ENCODE data around the gene SLC39A7.
"Not testable (repeated sequence)": the region's sequence is repeated elsewhere in the genome, so short reads cannot be mapped to it uniquely, and the experiment has no call there.

The SLC39A7 gene

DNA sequence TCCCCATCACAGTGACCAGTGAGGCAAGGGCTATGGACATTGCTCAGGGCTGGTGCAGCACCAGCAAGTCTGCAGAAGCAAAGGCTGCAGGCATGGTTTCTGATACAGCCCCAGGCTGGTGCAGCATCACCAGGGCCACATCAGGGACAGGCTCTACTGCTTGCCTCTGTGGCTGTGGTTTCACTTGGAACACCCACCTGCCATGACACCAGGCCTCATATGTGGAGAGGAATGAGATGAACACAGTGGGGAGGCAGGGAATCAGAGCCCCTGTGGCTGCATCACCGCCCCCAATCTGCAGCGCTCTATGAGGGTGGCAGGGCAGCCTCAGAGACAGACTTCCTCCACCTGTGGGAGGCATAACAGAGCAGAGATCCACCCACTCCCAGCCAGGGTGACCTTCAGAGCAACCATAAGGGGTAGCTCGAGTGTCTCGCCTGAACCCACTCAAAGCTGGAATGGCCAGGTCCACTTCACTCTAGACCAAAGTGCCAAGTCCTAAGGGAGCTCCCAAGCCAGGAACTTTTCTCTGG is 15.5 kb downstream of the SLC39A7 start:
- POLR2A ChIA-PET: no interaction called here

DNA sequence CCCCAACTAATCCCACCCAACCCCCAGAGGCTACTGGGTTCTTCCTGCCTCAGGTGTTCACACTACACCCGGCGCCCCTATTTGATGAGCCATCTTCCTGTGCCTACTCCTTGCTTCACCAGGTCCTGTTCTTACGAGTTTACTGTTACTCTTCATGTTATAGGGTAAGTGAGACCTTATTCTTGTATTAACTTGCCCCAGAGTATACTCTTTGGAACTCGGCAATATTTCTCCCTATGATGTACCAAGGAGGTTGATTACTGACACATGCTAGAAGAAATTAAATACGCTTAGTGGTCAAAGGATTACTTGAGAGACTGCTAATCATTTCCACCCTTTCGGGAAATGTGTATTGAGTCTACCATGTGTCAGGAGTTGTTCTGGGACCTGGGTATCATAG is 16.6 kb downstream of the SLC39A7 start:
- H3K4me3 ChIP-seq (ENCODE audit: low read depth, low read length): no peak overlapping the region
- DNase-seq (ENCODE audit: low read depth, low spot score): no peak
- TF ChIP-seq, protein P1, sequence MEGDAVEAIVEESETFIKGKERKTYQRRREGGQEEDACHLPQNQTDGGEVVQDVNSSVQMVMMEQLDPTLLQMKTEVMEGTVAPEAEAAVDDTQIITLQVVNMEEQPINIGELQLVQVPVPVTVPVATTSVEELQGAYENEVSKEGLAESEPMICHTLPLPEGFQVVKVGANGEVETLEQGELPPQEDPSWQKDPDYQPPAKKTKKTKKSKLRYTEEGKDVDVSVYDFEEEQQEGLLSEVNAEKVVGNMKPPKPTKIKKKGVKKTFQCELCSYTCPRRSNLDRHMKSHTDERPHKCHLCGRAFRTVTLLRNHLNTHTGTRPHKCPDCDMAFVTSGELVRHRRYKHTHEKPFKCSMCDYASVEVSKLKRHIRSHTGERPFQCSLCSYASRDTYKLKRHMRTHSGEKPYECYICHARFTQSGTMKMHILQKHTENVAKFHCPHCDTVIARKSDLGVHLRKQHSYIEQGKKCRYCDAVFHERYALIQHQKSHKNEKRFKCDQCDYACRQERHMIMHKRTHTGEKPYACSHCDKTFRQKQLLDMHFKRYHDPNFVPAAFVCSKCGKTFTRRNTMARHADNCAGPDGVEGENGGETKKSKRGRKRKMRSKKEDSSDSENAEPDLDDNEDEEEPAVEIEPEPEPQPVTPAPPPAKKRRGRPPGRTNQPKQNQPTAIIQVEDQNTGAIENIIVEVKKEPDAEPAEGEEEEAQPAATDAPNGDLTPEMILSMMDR (IDR thresholded peaks at IDR 0.05; ENCODE audit: insufficient read depth, low read length, missing control alignments): no peak
- ChIA-PET POLR2A (no interaction called here), CTCF (interaction anchor here (1.0 to 1.7 kb wide), 2 partner anchors 30 to 232 kb away, joined by 3 read pairs; no protein-coding TSS in a partner anchor)

More for the DNA sequence above, 15.5 kb downstream of the SLC39A7 start:
- no peak for DNase-seq (ENCODE audit: low read depth, low spot score)
- CTCF ChIA-PET: interaction anchor here (1.0 kb wide), 1 partner anchor 32 kb away, joined by 3 read pairs; no protein-coding TSS in a partner anchor
- TF ChIP-seq, protein P1 (IDR thresholded peaks at IDR 0.05; ENCODE audit: insufficient read depth, low read length, missing control alignments): no peak
- no peak overlapping the region for H3K4me3 ChIP-seq (ENCODE audit: low read depth, low read length)

DNA sequence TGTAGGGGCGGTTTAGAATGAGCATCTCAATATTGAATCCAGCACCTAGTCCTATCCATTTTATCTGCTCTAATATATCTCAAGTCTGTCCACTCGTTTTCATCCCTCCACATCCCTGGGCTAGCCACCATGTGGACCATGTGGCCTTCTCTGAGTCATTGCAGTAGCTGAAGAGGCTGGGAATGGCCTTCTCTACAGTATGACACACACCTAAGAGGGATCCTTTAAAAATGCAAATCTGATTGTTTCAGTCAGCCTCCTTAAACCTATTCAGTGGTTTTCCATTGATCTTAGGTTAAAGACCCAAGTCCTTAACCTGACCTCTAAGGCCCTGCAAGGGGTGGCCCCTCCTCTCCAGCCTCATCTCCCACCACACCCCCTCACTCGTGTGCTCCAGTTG is 17.0 kb downstream of the SLC39A7 start:
- DNase-seq (ENCODE audit: low read depth, low spot score): no peak
- H3K4me3 ChIP-seq (ENCODE audit: low read depth, low read length): no peak overlapping the region
- TF ChIP-seq, protein P1 (IDR thresholded peaks at IDR 0.05; ENCODE audit: insufficient read depth, low read length, missing control alignments): no peak
- ChIA-PET CTCF (interaction anchor here (1.7 kb wide), 1 partner anchor 233 kb away, joined by 3 read pairs; no protein-coding TSS in a partner anchor), POLR2A (no interaction called here)

DNA sequence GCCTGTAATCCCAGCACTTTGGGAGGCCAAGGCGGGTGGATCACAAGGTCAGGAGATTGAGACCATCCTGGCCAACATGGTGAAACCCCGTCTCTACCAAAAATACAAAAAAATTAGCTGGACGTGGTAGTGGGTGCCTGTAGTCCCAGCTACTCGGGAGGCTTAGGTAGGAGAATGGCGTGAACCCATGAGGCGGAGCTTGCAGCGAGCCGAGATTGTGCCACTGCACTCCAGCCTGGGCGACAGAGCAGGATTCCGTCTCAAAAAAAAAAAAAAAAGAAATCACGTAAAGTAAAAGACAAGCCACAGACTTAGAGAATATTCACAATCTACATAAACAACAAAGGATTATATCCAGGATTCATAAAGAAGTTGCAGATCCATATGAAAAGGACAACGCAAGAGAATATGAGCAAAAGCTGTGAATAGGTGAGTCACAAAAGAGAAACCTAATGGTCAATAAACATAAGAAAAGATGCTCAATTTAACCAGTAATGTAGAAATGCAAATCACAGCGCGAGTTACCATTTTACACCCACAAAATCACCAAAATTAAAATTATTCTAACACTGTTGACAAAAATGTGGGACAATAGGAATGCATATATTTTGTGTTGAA is 25.9 kb downstream of the SLC39A7 start:
- DNase-seq (ENCODE audit: low read depth, low spot score); H3K4me3 ChIP-seq (ENCODE audit: low read depth, low read length); POLR2A ChIA-PET: not testable (repeated sequence)
- CTCF ChIA-PET: interaction anchor here (1.5 to 4.9 kb wide), 2 partner anchors 22 to 212 kb away, joined by 3 to 13 read pairs; no protein-coding TSS in a partner anchor

DNA sequence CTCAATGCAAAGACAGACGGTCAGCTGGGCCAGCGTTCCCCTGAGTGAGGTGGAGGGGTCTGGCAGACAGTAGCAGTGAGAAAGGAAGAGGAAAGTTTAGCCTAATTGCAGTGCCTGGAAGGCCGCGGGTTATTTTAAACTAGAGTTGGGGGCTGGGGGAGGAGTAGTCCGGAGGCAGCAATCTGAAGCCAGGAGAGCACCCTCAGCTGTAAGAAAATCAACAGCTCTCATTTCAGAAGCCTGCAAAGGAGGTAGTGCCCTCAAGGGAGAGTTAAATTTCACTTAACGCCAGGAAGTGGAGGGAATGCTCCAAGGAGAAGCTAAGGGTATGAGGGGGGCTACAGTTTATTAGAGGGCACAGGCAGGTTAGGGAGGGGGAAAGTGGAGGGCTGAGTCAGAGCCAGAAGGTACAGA is 34.6 kb downstream of the SLC39A7 start:
- ChIA-PET CTCF (interaction anchor here (1.3 to 1.4 kb wide), 2 partner anchors 10 to 74 kb away, joined by 3 to 9 read pairs; no protein-coding TSS in a partner anchor), POLR2A (no interaction called here)
- TF ChIP-seq, protein P1 (IDR thresholded peaks at IDR 0.05; ENCODE audit: insufficient read depth, low read length, missing control alignments): no peak

DNA sequence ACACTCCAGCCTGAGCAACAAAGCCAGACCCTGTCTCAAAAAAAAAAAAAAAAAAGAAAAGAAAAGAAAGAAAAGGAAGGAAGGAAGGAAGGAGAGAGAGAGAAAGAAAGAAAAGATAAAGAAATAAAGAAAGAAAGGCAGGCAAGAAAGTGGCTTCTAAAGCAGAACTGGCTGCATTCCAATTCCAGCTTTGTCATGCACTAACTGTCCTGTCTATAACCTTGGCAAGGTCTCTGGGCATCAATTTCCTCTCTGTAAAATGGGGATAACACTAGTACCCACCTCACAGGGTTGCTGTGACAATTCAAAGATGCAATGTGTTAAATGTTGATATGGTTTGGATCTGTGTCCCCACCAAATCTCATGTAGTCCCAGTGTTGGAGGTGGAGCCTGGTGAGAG is 35.7 kb downstream of the SLC39A7 start:
- no peak overlapping the region for H3K4me3 ChIP-seq (ENCODE audit: low read depth, low read length)
- POLR2A ChIA-PET: interaction anchor here (0.6 kb wide), 1 partner anchor 1652 kb away, joined by 3 read pairs; no protein-coding TSS in a partner anchor
- no peak for DNase-seq (ENCODE audit: low read depth, low spot score)
- TF ChIP-seq, protein P1 (IDR thresholded peaks at IDR 0.05; ENCODE audit: insufficient read depth, low read length, missing control alignments): no peak
- CTCF ChIA-PET: interaction anchor here (0.9 kb wide), 1 partner anchor 12 kb away, joined by 6 read pairs; no protein-coding TSS in a partner anchor

More for the DNA sequence above, 34.6 kb downstream of the SLC39A7 start:
- no peak for DNase-seq (ENCODE audit: low read depth, low spot score)
- no peak overlapping the region for H3K4me3 ChIP-seq (ENCODE audit: low read depth, low read length)

All from AG04449 (cell line).